ENCODE results near the gene RNASEH1. TPM values are rescaled to one million over a fixed set of nuclear protein-coding genes. Genes with fewer than 3 reads are reported as not detected.

Gene RNASEH1
- total and polyA plus RNA-seq, 2 of the 13 experiments (the other 11 are each of a cell fraction or from before 2014, with no cell fraction given), result 14.5 to 57.4 TPM

GRCh38 chr2:3604991-3605961 lies 47.1 kb upstream of the RNASEH1 start (continued):
- TF ChIP-seq CENPX (CRISPR knock-in tag; IDR thresholded peaks at IDR 0.05) (no peak), POLR2AphosphoS5 (IDR thresholded peaks at IDR 0.05; ENCODE audit: low read depth, low read length) (peak; percentile 75), ZNF788 (CRISPR knock-in tag; IDR thresholded peaks at IDR 0.05; ENCODE audit: borderline replicate concordance) (no peak; the same call in 1 of the 2 replicates), MAFF (IDR thresholded peaks at IDR 0.05; ENCODE audit: low read depth, low read length) (no peak), ZNF33B (CRISPR knock-in tag; IDR thresholded peaks at IDR 0.05) (no peak; the same call in 1 of the 2 replicates), SKI (IDR thresholded peaks at IDR 0.05; ENCODE audit: partially characterized antibody) (no peak), ATF5 (CRISPR knock-in tag; IDR thresholded peaks at IDR 0.05; ENCODE audit: low read depth) (no peak), NFYC (CRISPR knock-in tag; IDR thresholded peaks at IDR 0.05) (no peak), ZSCAN25 (CRISPR knock-in tag; IDR thresholded peaks at IDR 0.05) (no peak), ZSCAN30 (CRISPR knock-in tag; IDR thresholded peaks at IDR 0.05) (no peak), ZNF414 (CRISPR knock-in tag; IDR thresholded peaks at IDR 0.05) (no peak), ZNF75D (CRISPR knock-in tag; IDR thresholded peaks at IDR 0.05; ENCODE audit: borderline replicate concordance) (no peak), ARID2 (CRISPR knock-in tag; IDR thresholded peaks at IDR 0.05; ENCODE audit: borderline replicate concordance) (no peak), HOXD1 (CRISPR knock-in tag; IDR thresholded peaks at IDR 0.05) (no peak), HDAC1 (CRISPR knock-in tag; IDR thresholded peaks at IDR 0.05) (0 out of 2 replicates have a peak, but pooled peaks have one; percentile 32), PHF8 (CRISPR knock-in tag; IDR thresholded peaks at IDR 0.05) (peak; percentile 83), ZNF614 (CRISPR knock-in tag; IDR thresholded peaks at IDR 0.05; ENCODE audit: borderline replicate concordance) (no peak; the same call in 1 of the 2 replicates), CCAR2 (optimal IDR thresholded peaks at IDR 0.05; ENCODE audit: low read depth, low read length) (no peak), MXI1 (IDR thresholded peaks at IDR 0.05; ENCODE audit: borderline replicate concordance, low read depth, low read length) (peak; percentile 29; the same call in 1 of the 3 replicates), ZNF235 (CRISPR knock-in tag; IDR thresholded peaks at IDR 0.05; ENCODE audit: borderline replicate concordance) (no peak), ZNF276 (CRISPR knock-in tag; IDR thresholded peaks at IDR 0.05; ENCODE audit: low read depth) (no peak)
- TF ChIP-seq, protein P1, sequence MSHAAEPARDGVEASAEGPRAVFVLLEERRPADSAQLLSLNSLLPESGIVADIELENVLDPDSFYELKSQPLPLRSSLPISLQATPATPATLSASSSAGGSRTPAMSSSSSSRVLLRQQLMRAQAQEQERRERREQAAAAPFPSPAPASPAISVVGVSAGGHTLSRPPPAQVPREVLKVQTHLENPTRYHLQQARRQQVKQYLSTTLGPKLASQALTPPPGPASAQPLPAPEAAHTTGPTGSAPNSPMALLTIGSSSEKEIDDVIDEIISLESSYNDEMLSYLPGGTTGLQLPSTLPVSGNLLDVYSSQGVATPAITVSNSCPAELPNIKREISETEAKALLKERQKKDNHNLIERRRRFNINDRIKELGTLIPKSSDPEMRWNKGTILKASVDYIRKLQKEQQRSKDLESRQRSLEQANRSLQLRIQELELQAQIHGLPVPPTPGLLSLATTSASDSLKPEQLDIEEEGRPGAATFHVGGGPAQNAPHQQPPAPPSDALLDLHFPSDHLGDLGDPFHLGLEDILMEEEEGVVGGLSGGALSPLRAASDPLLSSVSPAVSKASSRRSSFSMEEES (CRISPR knock-in tag; IDR thresholded peaks at IDR 0.05), result peak; percentile 66; the same call in 1 of the 2 replicates
- TF ChIP-seq, protein P2, sequence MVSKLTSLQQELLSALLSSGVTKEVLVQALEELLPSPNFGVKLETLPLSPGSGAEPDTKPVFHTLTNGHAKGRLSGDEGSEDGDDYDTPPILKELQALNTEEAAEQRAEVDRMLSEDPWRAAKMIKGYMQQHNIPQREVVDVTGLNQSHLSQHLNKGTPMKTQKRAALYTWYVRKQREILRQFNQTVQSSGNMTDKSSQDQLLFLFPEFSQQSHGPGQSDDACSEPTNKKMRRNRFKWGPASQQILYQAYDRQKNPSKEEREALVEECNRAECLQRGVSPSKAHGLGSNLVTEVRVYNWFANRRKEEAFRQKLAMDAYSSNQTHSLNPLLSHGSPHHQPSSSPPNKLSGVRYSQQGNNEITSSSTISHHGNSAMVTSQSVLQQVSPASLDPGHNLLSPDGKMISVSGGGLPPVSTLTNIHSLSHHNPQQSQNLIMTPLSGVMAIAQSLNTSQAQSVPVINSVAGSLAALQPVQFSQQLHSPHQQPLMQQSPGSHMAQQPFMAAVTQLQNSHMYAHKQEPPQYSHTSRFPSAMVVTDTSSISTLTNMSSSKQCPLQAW (CRISPR knock-in tag; IDR thresholded peaks at IDR 0.05), result 0 out of 2 replicates have a peak, but pooled peaks have one; percentile 34

Data from HepG2 (cell line).